Suppressor macrophage treated with lipopolysaccharide for 1 hour (primary cell): ENCODE results near the gene LUZP1.

ENCODE experiments used
- DNase-seq, 3 donors: peaks; one replicate each; pipeline ENCODE4 v3.0.0-alpha.2; 2020 to 2022

The LUZP1 gene

GRCh38 chr1:23150742-23151141, 17.9 kb downstream of the LUZP1 start:
- DNase-seq = no peak

DNA sequence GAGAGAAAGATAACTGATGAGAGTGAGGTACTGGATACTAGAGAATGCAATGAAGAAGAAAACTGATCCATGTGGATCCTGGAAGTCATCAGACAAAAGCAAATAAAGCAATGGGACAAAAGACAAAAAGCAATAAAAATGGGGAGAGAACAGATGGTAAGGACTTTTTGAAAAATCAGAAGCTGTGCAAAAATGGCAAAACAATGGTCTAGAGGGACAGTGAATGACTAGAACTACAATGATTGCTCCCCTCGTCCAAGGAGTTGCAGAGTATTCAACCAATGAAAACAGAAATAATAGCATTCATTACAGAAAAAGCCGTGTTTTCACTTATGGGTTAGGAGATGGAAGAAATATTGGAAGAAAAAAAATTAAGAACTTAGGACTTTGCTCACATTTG, 18.5 kb downstream of the LUZP1 start:
- no peak for DNase-seq

GRCh38 chr1:23149114-23149513, 19.5 kb downstream of the LUZP1 start:
- DNase-seq = peak in 1 of 3 donors; percentile 10

DNA sequence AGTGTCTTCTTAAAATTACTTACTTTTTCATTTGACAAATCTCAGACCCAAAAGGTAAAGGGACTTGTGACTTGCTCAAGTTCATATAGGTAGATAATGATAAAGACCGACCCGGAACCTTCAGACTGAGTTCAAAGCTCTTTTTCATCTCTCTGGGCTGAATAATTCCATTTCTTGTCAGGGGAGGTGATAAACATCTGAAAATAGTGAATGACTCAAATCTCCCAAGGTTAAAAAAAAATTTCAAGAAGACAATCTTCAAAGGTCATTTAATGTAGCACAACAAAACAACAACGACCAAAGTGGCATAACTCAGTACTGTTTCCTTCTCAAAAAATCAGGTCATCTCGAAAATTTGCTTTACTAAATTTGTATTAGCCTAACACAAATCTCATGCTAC, 20.6 kb downstream of the LUZP1 start:
- no peak for DNase-seq

GRCh38 chr1:23140940-23141596, 27.6 kb downstream of the LUZP1 start:
- DNase-seq = no peak

DNA sequence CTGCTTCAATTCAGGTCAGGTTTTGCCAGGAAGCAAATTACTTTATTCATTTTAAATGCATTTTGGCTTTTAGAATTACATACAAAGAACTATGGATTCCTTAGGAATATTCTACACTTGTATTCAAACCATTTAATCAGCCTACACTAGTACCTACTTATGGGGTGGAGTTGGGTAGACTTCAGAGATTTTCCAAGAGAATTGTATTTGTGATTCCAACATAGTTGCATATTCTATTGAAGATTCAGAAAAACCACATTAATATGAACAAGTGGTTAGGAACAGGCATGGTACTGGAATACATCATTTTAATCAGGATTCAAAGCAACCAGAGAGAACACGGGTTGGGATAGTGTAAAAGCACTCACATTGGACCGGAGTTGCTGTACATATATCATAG, 33.4 kb downstream of the LUZP1 start:
- DNase-seq = no peak

DNA sequence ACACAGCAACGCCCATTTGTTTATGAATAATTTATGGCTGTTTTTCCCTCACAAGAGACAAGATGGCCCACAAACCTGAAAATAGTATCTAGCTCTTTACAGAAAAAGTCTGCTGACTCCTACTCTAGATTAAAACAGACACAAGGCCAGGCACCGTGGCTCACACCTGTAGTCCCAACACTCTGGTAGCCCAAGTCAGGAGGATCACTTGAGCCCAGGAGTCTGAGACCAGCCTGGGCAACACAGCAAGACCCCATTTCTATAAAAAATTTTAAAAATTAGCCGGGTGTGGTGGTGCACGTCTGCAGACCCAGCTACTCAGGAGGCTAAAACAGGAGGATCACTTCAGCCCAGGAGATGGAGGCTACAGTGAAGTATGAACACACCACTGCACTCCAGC, 34.6 kb downstream of the LUZP1 start:
- DNase-seq = no peak

- DNase-seq = no peak
These were observed 35.1 kb downstream of the LUZP1 start for GRCh38 chr1:23133587-23133986.

DNA sequence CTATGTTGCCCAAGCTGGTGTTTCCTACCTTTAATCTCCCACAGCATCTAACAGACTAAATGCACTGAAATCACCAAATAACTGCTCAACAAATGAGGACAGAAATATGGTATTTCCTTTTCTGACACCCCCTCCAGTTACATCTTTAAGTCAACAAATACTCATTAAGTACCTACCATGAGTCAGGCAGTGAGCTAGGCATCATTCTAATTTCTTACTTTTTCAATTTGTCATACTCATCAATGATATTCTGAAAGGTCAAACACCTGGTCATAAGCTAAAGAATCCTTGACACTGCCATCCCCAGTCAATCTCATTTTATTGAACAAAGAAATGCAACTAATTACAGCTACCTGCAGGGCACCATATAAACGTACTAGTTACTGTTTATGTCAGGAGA, 36.6 kb downstream of the LUZP1 start:
- no peak for DNase-seq

DNA sequence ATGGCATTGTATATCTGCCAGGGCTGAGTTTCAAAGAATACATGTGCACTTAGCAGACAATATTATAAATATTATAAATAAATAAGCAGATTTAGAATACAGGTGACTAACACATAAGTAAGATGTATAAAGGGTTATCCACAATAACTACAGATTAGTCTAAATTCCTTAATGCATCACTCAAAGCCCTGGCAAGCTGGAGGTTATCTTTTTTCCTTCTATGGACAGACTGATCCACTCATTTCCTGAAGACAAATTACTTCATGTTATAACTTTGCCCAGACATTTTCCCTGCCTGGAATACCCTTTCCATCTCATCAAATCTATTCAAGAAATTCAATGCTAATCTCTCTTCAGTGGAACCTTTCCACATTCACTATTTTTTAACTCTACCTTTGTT, 38.8 kb downstream of the LUZP1 start:
- DNase-seq = no peak

GRCh38 chr1:23126801-23127200, 41.9 kb downstream of the LUZP1 start:
- DNase-seq = no peak

DNA sequence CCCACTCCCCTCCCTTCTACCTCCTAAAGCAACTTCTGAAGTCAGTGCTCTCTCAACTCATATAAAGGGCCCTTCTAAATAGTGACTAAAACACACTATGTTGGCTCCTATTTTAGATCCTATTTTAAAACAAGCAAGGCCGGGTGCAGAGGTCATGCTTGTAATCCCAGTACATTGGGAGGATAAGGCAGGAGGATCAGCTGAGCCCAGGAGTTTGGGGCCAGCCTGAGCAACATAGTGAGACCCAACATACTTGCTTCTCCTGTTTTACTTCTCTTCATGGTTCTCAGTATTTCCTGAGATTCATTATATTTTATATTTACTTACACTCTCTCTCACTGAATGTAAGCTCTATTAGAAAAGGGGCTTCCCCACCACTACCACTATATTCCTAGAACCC, 42.5 kb downstream of the LUZP1 start:
- DNase-seq = no peak

DNA sequence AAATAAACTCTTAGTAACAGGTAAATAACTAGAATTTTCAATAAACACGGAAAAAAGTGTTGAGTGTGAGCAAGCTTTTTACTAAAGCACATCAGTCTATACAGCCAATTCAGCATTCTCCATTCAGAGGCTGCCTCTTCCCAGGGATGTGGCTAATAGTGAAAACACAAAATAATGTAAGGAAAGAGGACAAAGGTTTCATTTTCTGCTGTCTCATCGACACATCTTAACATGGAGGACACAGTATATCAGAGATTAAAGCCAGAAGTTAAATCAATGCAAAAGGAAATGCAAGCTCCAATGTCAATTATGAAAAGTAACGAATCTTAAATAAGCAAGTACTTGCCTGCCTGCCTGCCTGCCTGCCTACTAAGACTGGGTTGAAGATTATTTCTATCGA, 43.2 kb downstream of the LUZP1 start:
- DNase-seq = no peak

GRCh38 chr1:23124259-23125026, 44.2 kb downstream of the LUZP1 start:
- DNase-seq = no peak

GRCh38 chr1:23123528-23123927, 45.1 kb downstream of the LUZP1 start:
- no peak for DNase-seq

- no peak for DNase-seq
These were observed 45.9 kb downstream of the LUZP1 start for GRCh38 chr1:23122796-23123195.

DNA sequence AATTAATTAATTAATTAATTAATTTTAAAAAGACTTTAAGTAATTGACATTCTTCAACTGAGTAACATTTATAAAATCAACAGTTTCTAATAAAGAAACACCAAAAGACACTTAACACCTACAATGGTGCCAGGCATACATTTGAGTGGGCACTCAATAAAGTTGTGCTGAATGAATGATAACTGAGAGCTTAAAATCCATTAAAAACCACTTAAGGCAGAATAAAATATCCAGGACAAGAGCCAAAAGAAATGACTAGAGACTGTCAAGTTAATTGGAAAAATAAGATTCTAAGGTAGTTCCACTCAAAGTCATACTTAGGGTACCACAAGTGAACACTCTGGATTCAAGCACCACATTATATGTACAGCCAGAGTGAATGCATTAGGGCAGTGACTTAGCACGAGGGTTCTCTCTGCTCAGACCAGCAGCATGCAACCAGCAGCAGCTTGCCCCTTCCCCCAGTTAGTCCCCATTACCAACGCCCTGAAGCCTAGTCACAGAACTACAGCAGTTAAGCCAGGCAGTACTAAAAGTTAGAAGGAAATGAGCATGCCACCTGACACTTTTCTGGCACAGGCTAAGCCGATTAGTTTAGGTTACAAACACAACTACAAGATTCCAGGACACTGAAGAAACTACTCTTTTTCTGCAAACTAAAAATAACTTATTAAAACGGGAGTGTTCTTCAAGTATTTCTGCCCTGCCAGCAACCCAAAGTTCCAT, 46.5 kb downstream of the LUZP1 start:
- DNase-seq = peak; percentile 10 to 23 (median 16)

DNA sequence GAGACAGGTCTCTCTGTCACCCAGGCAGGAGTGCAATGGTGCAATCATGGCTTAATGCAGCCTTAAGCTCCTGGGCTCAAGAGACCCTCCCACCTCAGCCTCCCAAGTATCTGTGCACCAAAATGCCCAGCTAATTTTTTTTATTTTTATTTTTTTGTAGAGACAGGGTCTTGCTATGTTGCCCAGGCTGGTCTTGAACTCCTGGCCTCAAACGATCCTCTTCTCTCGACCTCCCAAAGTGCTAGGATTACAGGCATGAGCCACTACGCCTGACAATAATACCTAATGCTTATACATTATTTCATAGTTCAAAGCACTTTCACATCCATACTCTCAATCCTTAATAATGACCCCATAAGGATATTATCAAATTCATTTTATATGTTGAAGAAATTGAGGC, 48.3 kb downstream of the LUZP1 start:
- DNase-seq = no peak

DNA sequence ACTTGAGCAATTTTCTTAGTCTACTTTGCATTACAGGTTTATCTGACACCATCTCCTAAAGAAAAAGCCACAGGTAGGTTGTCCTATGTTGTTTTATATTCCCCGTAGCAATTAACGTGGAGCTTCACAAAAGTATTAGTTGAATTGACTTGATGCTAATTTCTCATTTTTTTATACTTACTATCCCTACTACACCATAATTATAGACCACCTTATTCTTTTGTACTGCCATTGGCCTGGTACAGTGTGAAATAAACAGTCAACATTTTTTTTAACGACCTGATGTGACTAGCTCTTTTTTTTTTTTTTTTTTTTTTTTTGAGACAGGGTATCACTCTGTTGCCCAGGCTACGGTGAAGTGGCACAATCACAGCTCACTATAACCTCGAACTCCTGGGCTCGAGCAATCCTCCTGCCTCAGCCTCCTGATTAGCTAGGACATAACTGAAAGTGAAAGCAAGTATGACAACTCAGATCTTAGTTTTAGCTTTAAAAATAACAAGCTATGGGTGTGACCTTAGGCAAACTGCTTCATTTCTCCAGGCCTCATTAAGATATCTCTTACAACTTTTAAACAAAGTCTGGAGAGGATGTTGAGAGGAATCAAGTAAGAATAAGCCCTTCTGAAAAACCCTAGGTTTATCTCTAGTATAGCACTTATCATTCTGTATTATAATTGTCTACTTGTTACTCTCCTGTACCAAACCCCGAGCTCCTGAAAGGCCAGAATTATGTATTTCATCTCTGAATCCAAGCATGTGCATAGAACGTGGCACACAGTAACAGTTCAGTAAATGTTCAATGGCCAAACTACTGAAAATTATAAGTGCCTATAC, 49.5 kb downstream of the LUZP1 start:
- peak in 2 of 3 donors; percentile 20 to 34 for DNase-seq

GRCh38 chr1:23118407-23118806, 50.2 kb downstream of the LUZP1 start:
- DNase-seq = no peak

- no peak for DNase-seq
These were observed 51.5 kb downstream of the LUZP1 start for GRCh38 chr1:23116921-23117699.

DNA sequence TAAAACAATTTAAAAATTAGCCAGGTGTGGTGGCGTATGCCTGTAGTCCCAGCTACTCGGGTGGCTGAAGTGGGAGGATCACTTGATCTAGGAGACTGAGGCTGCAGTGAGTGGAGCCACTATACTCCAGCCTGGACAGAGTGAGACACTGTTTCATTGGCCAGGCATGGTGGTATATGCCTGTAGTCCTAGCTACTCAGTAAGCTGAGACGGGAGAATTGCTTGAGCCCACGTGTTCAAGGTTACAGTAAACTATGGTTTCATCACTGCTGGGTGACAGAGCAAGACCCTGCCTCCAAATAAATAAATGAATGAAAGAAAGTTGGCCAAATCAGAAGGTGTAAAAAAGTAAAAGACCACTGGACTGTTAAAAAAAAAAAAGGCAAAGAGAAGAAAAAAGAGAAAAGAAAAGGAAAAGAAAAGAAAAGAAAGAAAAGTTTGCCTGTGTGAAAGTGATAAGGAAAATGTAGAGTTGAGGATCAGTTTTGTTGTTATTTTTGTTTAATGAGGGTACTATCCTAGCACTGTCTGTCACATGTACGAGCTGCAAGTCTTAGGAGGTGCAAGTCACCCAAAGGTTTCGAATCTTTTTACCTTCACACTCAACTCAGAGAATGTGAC, 52.3 kb downstream of the LUZP1 start:
- DNase-seq = no peak
